Activated T-helper 9 cell treated with anti-CD3 and anti-CD28 coated beads, Interleukin-2, amount 50 U/mL, for 16 hours (primary cell): ENCODE data around the gene C3orf52.

Experiments used
- DNase-seq: peaks from one replicate; pipeline ENCODE4 v3.0.0-alpha.2; 2020; ENCODE audit warnings: low read depth

Gene C3orf52

DNA sequence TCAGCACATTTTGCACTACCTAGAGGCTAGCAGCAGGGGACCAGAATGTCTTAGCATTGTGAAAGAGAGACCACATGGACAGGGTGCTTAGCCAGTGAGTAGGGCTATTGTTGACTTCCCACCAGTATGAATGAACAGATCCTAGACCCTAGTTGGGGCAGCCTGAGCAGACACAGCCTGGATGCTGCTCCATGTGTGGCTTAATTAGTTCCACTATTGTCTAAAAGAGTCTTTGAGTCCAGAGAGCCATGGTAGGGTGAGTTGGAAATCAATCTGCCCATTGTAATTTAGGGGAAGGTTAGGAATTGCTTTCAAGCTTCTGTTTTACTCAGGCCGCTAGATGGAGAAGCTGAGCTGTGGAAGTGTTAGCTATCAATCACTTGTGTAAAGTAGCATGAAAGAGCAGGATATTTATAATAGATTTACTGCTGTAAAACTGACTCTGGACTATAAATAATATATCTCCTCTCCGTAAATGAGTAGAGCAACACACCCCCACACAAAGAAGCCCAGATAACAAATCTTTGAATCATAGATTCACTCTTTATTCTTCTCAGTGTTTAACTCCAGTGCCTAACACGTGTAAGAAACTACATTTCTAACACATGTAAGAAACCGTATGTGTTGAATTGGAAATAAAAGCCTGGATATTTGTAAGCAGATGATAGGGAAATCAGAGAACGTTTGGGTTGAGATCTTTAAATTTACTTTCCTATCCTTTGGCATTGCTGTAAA, 50.9 kb downstream of the C3orf52 start:
- no peak for DNase-seq

DNA sequence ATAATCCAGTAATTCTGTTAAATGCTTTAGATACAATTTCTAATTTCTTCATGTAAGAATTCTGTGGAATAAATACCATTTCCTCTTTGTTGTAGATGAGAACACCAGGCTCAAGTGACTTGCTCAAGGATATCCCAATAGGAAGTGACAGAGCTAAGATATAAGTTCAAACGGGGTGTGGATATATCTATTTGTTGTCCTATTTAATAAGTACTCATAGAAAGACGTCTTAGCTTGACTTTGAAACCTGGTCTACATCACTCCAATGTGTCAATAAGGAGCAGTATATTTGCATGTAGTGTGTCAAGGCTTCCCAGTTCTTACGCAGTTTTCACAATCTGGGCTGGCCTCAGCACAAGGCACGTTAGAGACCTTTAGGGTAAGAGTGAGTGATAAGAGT, 51.6 kb downstream of the C3orf52 start:
- no peak for DNase-seq

DNA sequence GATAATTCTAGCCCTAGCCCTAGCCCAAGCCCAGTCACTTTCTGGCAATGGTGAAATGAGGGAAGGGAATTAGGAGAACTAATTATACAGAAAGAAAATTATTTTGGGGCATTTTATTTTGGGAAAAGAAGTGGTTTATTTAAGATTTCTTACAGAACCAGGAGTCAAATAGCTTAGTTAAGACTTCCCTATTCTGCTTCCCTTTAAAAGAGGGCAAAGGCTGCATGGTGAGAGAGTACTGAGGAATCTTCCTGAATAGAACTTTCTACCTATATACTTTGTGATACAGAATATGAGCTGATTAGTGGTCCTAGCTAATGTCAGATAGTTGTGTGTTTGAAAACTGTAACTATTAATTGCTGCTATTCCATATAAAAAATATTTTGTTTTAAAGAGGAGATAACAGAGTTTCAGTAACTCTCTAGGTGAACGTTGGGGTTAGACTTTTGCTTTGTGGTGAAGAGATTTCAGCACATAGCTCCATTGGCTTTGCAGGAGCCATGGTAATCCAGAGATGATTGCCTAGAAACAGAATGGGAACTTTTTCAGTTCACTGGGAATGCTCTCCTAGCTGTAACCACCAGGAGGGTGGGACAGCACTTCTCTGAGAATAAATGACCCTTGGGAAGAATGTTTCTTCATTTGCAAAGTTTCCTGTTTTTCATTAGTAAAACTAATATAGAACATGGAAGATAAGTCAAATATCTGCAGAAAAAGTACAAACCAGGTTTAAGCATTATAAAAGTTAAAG, 52.2 kb downstream of the C3orf52 start:
- DNase-seq: no peak

DNA sequence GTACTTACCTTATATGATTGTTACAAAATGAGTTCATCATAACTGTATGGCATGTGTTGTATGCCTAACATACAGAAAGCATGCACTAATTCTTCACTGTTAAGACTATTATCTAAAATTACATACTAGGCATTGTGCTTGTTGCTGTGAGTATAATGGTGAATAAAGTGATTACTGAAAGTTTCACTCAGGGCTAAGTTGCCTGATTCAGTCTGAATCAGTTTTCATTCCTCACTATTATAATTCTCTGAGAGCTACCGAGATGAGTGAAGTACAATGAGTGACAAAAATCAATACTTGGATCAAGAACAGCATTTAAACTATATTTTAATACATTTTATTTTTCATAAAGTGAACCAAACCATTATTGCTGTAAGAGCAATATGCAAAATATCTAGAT, 54.4 kb downstream of the C3orf52 start:
- no peak for DNase-seq

DNA sequence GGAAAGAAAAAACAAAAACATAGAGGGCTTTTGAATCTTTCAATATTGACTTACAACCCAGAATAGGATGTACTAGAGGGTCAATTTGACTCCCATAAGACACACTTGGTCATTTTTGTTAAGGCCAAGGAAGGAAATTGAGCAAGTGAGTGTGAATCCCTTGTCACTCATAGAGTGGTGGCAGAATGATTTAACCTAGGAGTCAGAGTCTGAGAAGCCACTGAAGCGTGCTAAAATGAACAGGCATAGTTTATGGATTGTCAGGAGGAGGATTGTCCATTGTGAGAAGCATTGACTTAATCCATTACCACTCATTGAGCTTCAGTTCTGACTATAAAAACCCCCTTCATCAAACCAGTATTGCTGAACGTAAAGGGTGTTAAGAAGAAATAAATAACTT, 55.1 kb downstream of the C3orf52 start:
- DNase-seq: no peak

DNA sequence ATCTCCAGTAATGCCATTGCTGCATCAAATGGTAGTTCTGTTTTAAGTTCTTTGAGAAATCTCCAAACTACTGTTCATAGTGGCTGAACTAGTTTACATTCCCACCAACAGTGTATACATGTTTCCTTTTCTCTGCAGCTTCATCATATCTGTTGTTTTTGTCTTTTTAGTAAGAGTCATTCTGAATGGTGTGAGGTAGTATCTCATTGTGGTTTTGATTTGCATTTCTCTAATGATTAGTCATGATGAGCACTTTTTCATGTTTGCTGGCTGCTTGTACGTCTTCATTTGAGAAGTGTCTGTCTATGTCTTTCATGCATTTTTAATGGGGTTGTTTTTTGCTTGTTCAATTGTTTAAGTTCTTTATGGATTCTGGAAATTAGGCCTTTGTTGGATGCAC, 57.1 kb downstream of the C3orf52 start:
- no peak for DNase-seq

DNA sequence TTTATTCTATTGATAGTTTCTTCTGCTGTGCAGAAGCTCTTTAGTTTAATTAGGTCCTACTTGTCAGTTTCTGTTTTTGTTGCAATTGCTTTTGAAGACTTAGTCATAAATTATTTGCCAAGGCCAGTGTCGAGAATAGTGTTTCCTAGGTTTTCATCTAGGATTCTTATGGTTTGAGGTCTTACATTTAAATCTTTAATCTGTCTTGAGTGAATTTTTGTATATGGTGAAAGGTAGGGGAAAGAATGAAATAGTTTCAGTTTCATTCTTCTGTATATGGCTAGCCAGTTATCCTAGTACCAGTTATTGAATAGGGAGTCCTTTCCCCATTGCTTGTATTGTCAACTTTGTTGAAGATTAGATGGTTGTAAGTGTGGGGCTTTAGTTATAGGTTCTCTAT, 57.5 kb downstream of the C3orf52 start:
- no peak for DNase-seq

DNA sequence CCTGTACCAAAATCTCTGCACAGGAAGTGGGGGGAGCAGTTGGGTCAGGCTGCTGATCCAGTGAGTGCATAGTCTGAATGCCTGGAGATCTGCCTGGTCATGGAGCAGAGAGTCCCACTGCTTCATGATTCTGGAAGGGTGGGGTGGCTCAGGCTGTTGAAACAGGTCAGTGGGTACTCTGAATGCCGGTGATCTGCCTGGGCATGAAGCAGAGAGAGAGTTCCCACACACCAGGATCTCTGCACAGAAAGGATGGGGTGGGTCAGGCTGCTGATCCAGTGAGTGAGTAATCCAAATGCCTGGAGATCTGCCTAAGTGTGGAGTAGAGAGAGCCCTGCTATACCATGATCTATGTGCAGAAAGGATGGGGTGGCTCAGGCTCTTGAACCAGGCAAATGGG, 62.9 kb downstream of the C3orf52 start:
- no peak for DNase-seq

DNA sequence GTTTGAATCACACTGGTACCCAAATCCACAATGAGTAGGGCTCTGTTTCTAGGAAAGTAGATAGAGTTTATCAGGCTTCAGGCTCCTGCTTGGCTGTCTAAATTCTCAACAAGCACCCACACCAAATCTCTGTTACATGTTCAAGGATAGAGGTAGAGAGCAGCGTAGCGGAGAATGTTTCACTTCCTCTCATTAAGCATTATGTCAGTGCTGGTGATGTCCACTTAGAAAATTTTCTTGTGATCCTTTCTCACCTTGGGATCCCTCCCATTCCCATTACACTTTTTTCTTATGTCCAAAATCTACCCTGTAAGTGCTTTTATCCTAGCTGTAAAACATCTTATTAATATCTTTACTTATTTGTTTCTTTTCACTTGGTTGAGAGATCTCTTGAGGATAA, 81.6 kb downstream of the C3orf52 start:
- no peak for DNase-seq
